Measurements from ENCODE around the gene GBGT1. TPM values are rescaled to one million over a fixed set of nuclear protein-coding genes. Genes with fewer than 3 reads are reported as not detected.

The GBGT1 gene
- total RNA-seq, 6 donors from 2014 or later, result 9.1 to 71.2 (median 36.0) TPM

GRCh38 chr9:133147412-133148198 lies 16.1 kb downstream of the GBGT1 start:
- Histone ChIP-seq H3K4me3 (peak overlapping the region; percentile 14 to 78 (median 68)), H3K9me3 (no peaks in the 10 kb centered on the region), H3K27ac (peak overlapping the region; percentile 76 to 91 (median 86)), H3K27me3 (no peaks in the 10 kb centered on the region), H3K36me3 (no peaks in the 10 kb centered on the region), H3K4me1 (peaks cover 38 to 55% (median 46%) of the 10 kb centered on the region in 4 donors)
- WGBS, 2 donors, result 0 to 20% methylated on average over 3 to 14 of the region's 14 CpGs
- ATAC-seq (ENCODE audit: low FRiP score in 2 of 2), result peak; percentile 62 to 79
- DNase-seq, result peak; percentile 85 to 94
- TF ChIP-seq POLR2A (IDR thresholded peaks at IDR 0.05) (peak in 2 of 4 donors; percentile 17 to 22), POLR2AphosphoS5 (IDR thresholded peaks at IDR 0.05) (peak in 1 of 2 donors; percentile 28), CTCF (IDR thresholded peaks at IDR 0.05) (peak; percentile 92 to 98 (median 96)), EP300 (IDR thresholded peaks at IDR 0.05) (no peak)

DNA sequence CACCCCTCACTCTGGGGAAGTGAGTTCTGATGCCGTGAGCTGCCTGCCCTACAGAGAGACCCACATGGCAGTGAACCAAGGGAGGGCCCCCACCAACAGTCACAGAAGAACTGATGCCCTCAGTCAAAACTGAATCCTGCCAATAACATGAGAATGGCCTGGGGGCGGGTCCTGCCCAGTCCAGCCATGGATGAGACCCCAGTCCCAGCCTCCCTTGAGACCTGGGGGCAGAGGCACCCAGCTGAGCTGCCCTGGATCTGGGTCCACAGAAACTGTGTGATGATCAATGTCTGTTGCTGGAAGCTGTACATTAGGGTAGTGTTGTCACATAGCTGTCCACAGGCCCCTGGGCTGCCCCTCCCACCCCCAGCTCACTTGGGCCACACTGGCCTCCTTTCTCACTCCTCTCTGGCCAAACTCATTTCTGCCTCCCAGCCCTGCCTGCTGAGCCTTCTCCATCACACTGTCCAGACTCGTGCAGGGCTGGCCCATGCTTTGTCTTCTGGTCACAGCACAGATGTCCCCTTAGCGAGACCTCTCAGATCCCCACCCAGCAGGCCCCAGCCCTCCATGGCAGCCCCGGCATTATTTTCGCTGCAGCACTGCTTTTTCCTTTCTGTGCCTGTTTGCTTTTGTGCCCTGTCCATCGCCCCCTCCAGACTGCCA lies 16.8 kb downstream of the GBGT1 start:
- WGBS, 2 donors, result 70 to 75% methylated on average over 7 of the region's 7 CpGs
- TF ChIP-seq CTCF (IDR thresholded peaks at IDR 0.05), result no peak
- TF ChIP-seq POLR2AphosphoS5 (IDR thresholded peaks at IDR 0.05), result no peak
- no peak for TF ChIP-seq POLR2A (IDR thresholded peaks at IDR 0.05)
- TF ChIP-seq EP300 (IDR thresholded peaks at IDR 0.05), result no peak
- no peaks in the 10 kb centered on the region for H3K9me3 ChIP-seq
- H3K4me3 ChIP-seq, result peak overlapping the region in 2 of 4 donors; percentile 62 to 73
- H3K27ac ChIP-seq, result peak overlapping the region in 2 of 4 donors; percentile 76 to 89
- H3K4me1 ChIP-seq, result peaks cover 46 to 62% (median 54%) of the 10 kb centered on the region in 4 donors
- no peaks in the 10 kb centered on the region for H3K36me3 ChIP-seq
- no peak for ATAC-seq (ENCODE audit: low FRiP score in 2 of 2)
- no peak for DNase-seq
- H3K27me3 ChIP-seq, result no peaks in the 10 kb centered on the region

GRCh38 chr9:133144904-133145851 lies 18.5 kb downstream of the GBGT1 start:
- Histone ChIP-seq H3K4me3 (peak overlapping the region in 1 of 4 donors; percentile 49), H3K27me3 (no peaks in the 10 kb centered on the region), H3K36me3 (no peaks in the 10 kb centered on the region), H3K4me1 (peaks cover 55 to 76% (median 65%) of the 10 kb centered on the region in 4 donors), H3K27ac (peak overlapping the region; percentile 41 to 76 (median 74)), H3K9me3 (no peaks in the 10 kb centered on the region)
- TF ChIP-seq CTCF (IDR thresholded peaks at IDR 0.05) (no peak), POLR2A (IDR thresholded peaks at IDR 0.05) (no peak)
- DNase-seq (no peak), ATAC-seq (ENCODE audit: low FRiP score in 2 of 2) (no peak)
- 69% methylated on average over 19 of the region's 19 CpGs for WGBS, 2 donors

DNA sequence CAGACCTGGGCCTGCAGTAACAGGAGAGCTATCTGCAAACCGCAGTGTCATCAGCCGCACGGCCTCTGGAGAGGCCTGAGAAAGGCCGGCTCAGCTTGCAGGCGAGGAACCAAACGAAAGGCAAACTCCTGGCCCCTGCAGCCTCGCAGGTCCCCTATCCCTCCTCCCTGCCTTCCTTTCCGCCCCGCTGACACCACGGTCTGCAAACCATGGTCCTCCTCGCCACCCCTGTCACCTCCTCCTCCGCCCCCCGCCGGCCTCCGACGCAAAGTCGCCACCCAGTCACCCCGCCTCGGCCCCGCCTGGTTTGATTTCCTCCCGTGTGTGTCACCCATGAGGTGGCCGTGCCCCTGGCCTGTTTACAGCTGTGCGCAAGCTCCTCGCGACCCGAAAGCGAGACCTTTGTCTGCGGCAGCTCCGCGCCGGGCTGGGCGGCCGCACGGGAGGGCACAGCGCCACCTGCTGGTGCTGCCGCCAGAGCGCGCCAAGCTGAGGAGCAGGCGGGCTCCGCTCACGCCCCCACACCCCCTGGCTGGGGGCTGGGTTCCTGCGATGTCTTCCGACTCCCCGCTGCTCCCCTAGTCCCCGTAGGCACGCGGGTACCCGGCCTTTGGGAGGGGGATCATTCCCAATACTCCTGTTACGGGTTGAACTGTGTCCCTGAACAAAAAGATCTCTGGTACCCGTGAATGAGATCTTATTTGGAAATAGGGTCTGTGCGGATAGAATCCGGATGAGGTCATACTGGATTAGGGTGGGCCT lies 19.4 kb downstream of the GBGT1 start:
- TF ChIP-seq POLR2AphosphoS5 (IDR thresholded peaks at IDR 0.05) (peak; percentile 78 to 87), POLR2A (IDR thresholded peaks at IDR 0.05) (peak in 2 of 4 donors; percentile 36 to 44), CTCF (IDR thresholded peaks at IDR 0.05) (peak; percentile 97 to 100 (median 100)), EP300 (IDR thresholded peaks at IDR 0.05) (peak in 1 of 4 donors; percentile 23)
- Histone ChIP-seq H3K4me1 (peaks cover 49 to 73% (median 65%) of the 10 kb centered on the region in 4 donors), H3K36me3 (no peaks in the 10 kb centered on the region), H3K4me3 (peak overlapping the region; percentile 9 to 49 (median 36)), H3K9me3 (no peaks in the 10 kb centered on the region), H3K27ac (peak overlapping the region; percentile 41 to 76 (median 74)), H3K27me3 (no peaks in the 10 kb centered on the region)
- 8 to 16% methylated on average over 4 to 46 of the region's 52 CpGs for WGBS, 2 donors
- peak; percentile 91 to 95 for DNase-seq
- ATAC-seq (ENCODE audit: low FRiP score in 2 of 2), result peak; percentile 63 to 75
